Activated CD8-positive, alpha-beta T cell treated with anti-CD3 and anti-CD28 coated beads, Interleukin-2, amount 10 ng/mL, durations not matched to agents 7 days and 5 days (primary cell): ENCODE data around the gene SUPT4H1. TPM values are rescaled to one million over a fixed set of nuclear protein-coding genes. Genes with fewer than 3 reads are reported as not detected.

ENCODE experiments used
- ATAC-seq: fragments of 150-1000 bp; cut with Tn5 transposase; one replicate; pipeline ENCODE4 v1.10.0; 2021; ENCODE audit warnings: moderate library complexity
- CTCF ChIA-PET: fragments of 350-600 bp; sonication (Branson Sonifier 250); formaldehyde crosslinking; loops from one replicate; lab custom pipeline; 2021; ENCODE audit warnings: antibody characterized with exemption; lab: Charles Lee
- POLR2A ChIA-PET: fragments of 350-600 bp; sonication (Branson Sonifier 250); formaldehyde crosslinking; loops from one replicate; lab custom pipeline; 2021; ENCODE audit warnings: antibody characterized with exemption; lab: Charles Lee
- DNase-seq: peaks from one replicate; pipeline ENCODE4 v3.0.0-alpha.2; 2020
- H3K27ac Mint-ChIP-seq: one replicate; pipeline ENCODE4 v1.8.0; 2021; ENCODE audit warnings: mild to moderate bottlenecking, mixed read lengths
- H3K27me3 Mint-ChIP-seq: one replicate; pipeline ENCODE4 v1.8.0; 2021; ENCODE audit warnings: low read depth, mixed read lengths
- H3K36me3 Mint-ChIP-seq: one replicate; pipeline ENCODE4 v1.8.0; 2021; ENCODE audit warnings: low read depth, mixed read lengths
- H3K4me1 Mint-ChIP-seq: one replicate; pipeline ENCODE4 v1.8.0; 2021; ENCODE audit warnings: low read depth, mixed read lengths
- H3K4me3 Mint-ChIP-seq: one replicate; pipeline ENCODE4 v1.8.0; 2021; ENCODE audit warnings: mild to moderate bottlenecking, mixed read lengths
- H3K9me3 Mint-ChIP-seq: one replicate; pipeline ENCODE4 v1.8.0; 2022; ENCODE audit warnings: mixed read lengths; ENCODE audit not compliant: insufficient read depth
- total RNA-seq, 2 experiments: library from RNA; stranded (reverse); gene quantifications; one replicate each; pipeline ENCODE4 v1.2.3, GENCODE V29; 2021

The SUPT4H1 gene
- total RNA-seq, 2 experiments from 2014 or later: 75.2 to 90.8 TPM

- no peak overlapping the region for H3K4me3 Mint-ChIP-seq
Measured at GRCh38 chr17:58371300-58371950, 19.4 kb upstream of the SUPT4H1 start.

GRCh38 chr17:58370716-58371115, 18.7 kb upstream of the SUPT4H1 start:
- no peaks in the 10 kb centered on the region for H3K27me3 Mint-ChIP-seq
- H3K4me3 Mint-ChIP-seq: no peak overlapping the region
- no peaks in the 10 kb centered on the region for H3K9me3 Mint-ChIP-seq
- no peak for ATAC-seq
- ChIA-PET POLR2A (interaction anchor here (0.8 to 2.2 kb wide), 3 partner anchors 16 to 47 kb away, joined by 3 to 9 read pairs (median 3); partner anchors contain the start of gene RNF43), CTCF (interaction anchor here (0.9 to 1.0 kb wide), 2 partner anchors 47 to 53 kb away, joined by 3 to 4 read pairs; partner anchors contain the start of gene RNF43)
- no peak overlapping the region for H3K27ac Mint-ChIP-seq
- peaks cover 17% of the 10 kb centered on the region for H3K4me1 Mint-ChIP-seq
- DNase-seq: no peak
- H3K36me3 Mint-ChIP-seq: peaks cover 2% of the 10 kb centered on the region

More at GRCh38 chr17:58371300-58371950, 19.4 kb upstream of the SUPT4H1 start:
- H3K9me3 Mint-ChIP-seq: no peaks in the 10 kb centered on the region
- ChIA-PET CTCF (no interaction called here), POLR2A (interaction anchor here (1.2 to 1.5 kb wide), 3 partner anchors 19 to 41 kb away, joined by 3 to 6 read pairs (median 3); partner anchors contain the start of gene SUPT4H1)
- peaks cover 2% of the 10 kb centered on the region for H3K36me3 Mint-ChIP-seq
- no peak for DNase-seq
- no peaks in the 10 kb centered on the region for H3K27me3 Mint-ChIP-seq
- peaks cover 21% of the 10 kb centered on the region for H3K4me1 Mint-ChIP-seq
- H3K27ac Mint-ChIP-seq: no peak overlapping the region
- ATAC-seq: no peak

- DNase-seq (no peak), ATAC-seq (no peak)
- ChIA-PET POLR2A (interaction anchor here (0.6 to 2.2 kb wide), 3 partner anchors 15 to 252 kb away, joined by 3 to 9 read pairs (median 3); partner anchors contain the start of gene RNF43), CTCF (interaction anchor here (0.9 to 1.0 kb wide), 2 partner anchors 47 to 53 kb away, joined by 3 to 4 read pairs; partner anchors contain the start of gene RNF43)
- H3K27ac Mint-ChIP-seq: no peak overlapping the region
- peaks cover 16% of the 10 kb centered on the region for H3K4me1 Mint-ChIP-seq
- no peaks in the 10 kb centered on the region for H3K9me3 Mint-ChIP-seq
- peaks cover 2% of the 10 kb centered on the region for H3K36me3 Mint-ChIP-seq
- H3K27me3 Mint-ChIP-seq: no peaks in the 10 kb centered on the region
- H3K4me3 Mint-ChIP-seq: no peak overlapping the region
Measured at GRCh38 chr17:58370309-58370708, 18.3 kb upstream of the SUPT4H1 start.

GRCh38 chr17:58369214-58370031, 17.4 kb upstream of the SUPT4H1 start:
- Mint-ChIP-seq H3K4me3 (no peak overlapping the region), H3K27me3 (no peaks in the 10 kb centered on the region), H3K27ac (no peak overlapping the region), H3K4me1 (peaks cover 16% of the 10 kb centered on the region), H3K9me3 (no peaks in the 10 kb centered on the region), H3K36me3 (peaks cover 2% of the 10 kb centered on the region)
- DNase-seq (no peak), ATAC-seq (no peak)
- POLR2A ChIA-PET: interaction anchor here (0.6 to 2.2 kb wide), 6 partner anchors 12 to 251 kb away, joined by 3 to 9 read pairs (median 4); partner anchors contain the start of genes RNF43 and SUPT4H1
- CTCF ChIA-PET: interaction anchor here (0.9 to 1.0 kb wide), 2 partner anchors 48 to 52 kb away, joined by 3 to 4 read pairs; partner anchors contain the start of gene RNF43

GRCh38 chr17:58368860-58369213, 16.8 kb upstream of the SUPT4H1 start:
- no peaks in the 10 kb centered on the region for H3K27me3 Mint-ChIP-seq
- no peaks in the 10 kb centered on the region for H3K9me3 Mint-ChIP-seq
- H3K4me3 Mint-ChIP-seq: no peak overlapping the region
- ATAC-seq (no peak), DNase-seq (no peak)
- peaks cover 2% of the 10 kb centered on the region for H3K36me3 Mint-ChIP-seq
- H3K27ac Mint-ChIP-seq: no peak overlapping the region
- CTCF ChIA-PET: interaction anchor here (1.2 kb wide), 1 partner anchor 51 kb away, joined by 3 read pairs; no protein-coding TSS in a partner anchor
- H3K4me1 Mint-ChIP-seq: peaks cover 16% of the 10 kb centered on the region
- POLR2A ChIA-PET: interaction anchor here (0.7 to 2.2 kb wide), 4 partner anchors 12 to 550 kb away, joined by 3 to 9 read pairs (median 4); partner anchors contain the start of gene RNF43

GRCh38 chr17:58367461-58367860, 15.5 kb upstream of the SUPT4H1 start:
- Mint-ChIP-seq H3K4me3 (no peak overlapping the region), H3K36me3 (no peaks in the 10 kb centered on the region), H3K4me1 (peaks cover 8% of the 10 kb centered on the region), H3K27ac (no peak overlapping the region), H3K9me3 (no peaks in the 10 kb centered on the region), H3K27me3 (no peaks in the 10 kb centered on the region)
- ATAC-seq (no peak), DNase-seq (no peak)
- CTCF ChIA-PET: no interaction called here
- POLR2A ChIA-PET: interaction anchor here (0.7 to 6.3 kb wide), 2 partner anchors 14 to 152 kb away, joined by 3 to 69 read pairs; partner anchors contain the start of gene SUPT4H1

GRCh38 chr17:58365980-58366595, 14.1 kb upstream of the SUPT4H1 start:
- H3K27ac Mint-ChIP-seq: no peak overlapping the region
- H3K27me3 Mint-ChIP-seq: no peaks in the 10 kb centered on the region
- POLR2A ChIA-PET: interaction anchor here (1.2 to 6.3 kb wide), 2 partner anchors 12 to 20 kb away, joined by 3 to 69 read pairs; partner anchors contain the start of gene SUPT4H1
- CTCF ChIA-PET: interaction anchor here (0.9 to 1.2 kb wide), 3 partner anchors 31 to 62 kb away, joined by 3 to 4 read pairs (median 4); no protein-coding TSS in a partner anchor
- H3K4me1 Mint-ChIP-seq: no peaks in the 10 kb centered on the region
- H3K9me3 Mint-ChIP-seq: no peaks in the 10 kb centered on the region
- ATAC-seq (no peak), DNase-seq (no peak)
- no peak overlapping the region for H3K4me3 Mint-ChIP-seq
- no peaks in the 10 kb centered on the region for H3K36me3 Mint-ChIP-seq

- no peaks in the 10 kb centered on the region for H3K27me3 Mint-ChIP-seq
- ATAC-seq: no peak
- DNase-seq: no peak
- H3K9me3 Mint-ChIP-seq: no peaks in the 10 kb centered on the region
- H3K4me3 Mint-ChIP-seq: no peak overlapping the region
- no peak overlapping the region for H3K27ac Mint-ChIP-seq
- CTCF ChIA-PET: interaction anchor here (0.9 to 2.2 kb wide), 6 partner anchors 13 to 116 kb away, joined by 3 to 6 read pairs (median 4); partner anchors contain the start of gene SUPT4H1
- H3K36me3 Mint-ChIP-seq: no peaks in the 10 kb centered on the region
- H3K4me1 Mint-ChIP-seq: no peaks in the 10 kb centered on the region
- POLR2A ChIA-PET: interaction anchor here (1.2 to 6.3 kb wide), 5 partner anchors 12 to 34 kb away, joined by 3 to 69 read pairs (median 10); partner anchors contain the start of gene SUPT4H1
Measured at GRCh38 chr17:58365185-58365979, 13.4 kb upstream of the SUPT4H1 start.

- H3K4me3 Mint-ChIP-seq: no peak overlapping the region
- no peak for ATAC-seq
- no peaks in the 10 kb centered on the region for H3K9me3 Mint-ChIP-seq
- no peaks in the 10 kb centered on the region for H3K4me1 Mint-ChIP-seq
- no peak for DNase-seq
- no peaks in the 10 kb centered on the region for H3K36me3 Mint-ChIP-seq
- ChIA-PET POLR2A (interaction anchor here (0.7 to 6.3 kb wide), 7 partner anchors 11 to 47 kb away, joined by 3 to 69 read pairs (median 7); partner anchors contain the start of gene SUPT4H1), CTCF (interaction anchor here (1.2 to 2.8 kb wide), 6 partner anchors 10 to 115 kb away, joined by 3 to 11 read pairs (median 6); partner anchors contain the start of genes RNF43 and SUPT4H1)
- H3K27ac Mint-ChIP-seq: no peak overlapping the region
- H3K27me3 Mint-ChIP-seq: no peaks in the 10 kb centered on the region
Measured at GRCh38 chr17:58364270-58364942, 12.4 kb upstream of the SUPT4H1 start.
